Neural cell (in vitro differentiated cells): ENCODE measurements around the gene GUCA2A. TPM values are rescaled to one million over a fixed set of nuclear protein-coding genes. Genes with fewer than 3 reads are reported as not detected.

Experiments used
- H2AFZ ChIP-seq: fragments of 200-600, 300-800 bp; sonication (generic), shearing (Covaris generic); 2 replicates; pipeline ENCODE4 v1.6.0; 2014; ENCODE audit warnings: low read depth, mild to moderate bottlenecking, antibody characterized with exemption, low read length, moderate library complexity
- H3F3A ChIP-seq: fragments of 200-600 bp; shearing (Covaris generic); 2 replicates; pipeline ENCODE4 v1.6.1; 2016; ENCODE audit warnings: mild to moderate bottlenecking, moderate library complexity, mixed read lengths, antibody characterized with exemption, low read length; ENCODE audit not compliant: insufficient read depth, poor library complexity, severe bottlenecking
- H3K27ac ChIP-seq: fragments of 200-600, 300-800 bp; sonication (generic), shearing (Covaris generic); 2 replicates; pipeline ENCODE4 v1.5.1; 2014; ENCODE audit warnings: mild to moderate bottlenecking, low read length, moderate library complexity
- H3K27me3 ChIP-seq: fragments of 300-800, 200-600 bp; sonication (generic), shearing (Covaris generic); 2 replicates; pipeline ENCODE4 v1.6.0; 2014; ENCODE audit warnings: mild to moderate bottlenecking, low read depth, low read length, moderate library complexity; ENCODE audit not compliant: insufficient read depth
- H3K36me3 ChIP-seq: fragments of 300-800, 200-600 bp; sonication (generic), shearing (Covaris generic); 2 replicates; pipeline ENCODE4 v1.5.1; 2014; ENCODE audit warnings: mild to moderate bottlenecking, antibody characterized with exemption, low read length, moderate library complexity; ENCODE audit not compliant: insufficient read depth
- H3K4me2 ChIP-seq: fragments of 300-800, 200-600 bp; sonication (generic), shearing (Covaris generic); 2 replicates; pipeline ENCODE4 v1.6.0; 2014; ENCODE audit warnings: mild to moderate bottlenecking, low read length
- H3K4me3 ChIP-seq: fragments of 300-800, 200-600 bp; sonication (generic), shearing (Covaris generic); 2 replicates; pipeline ENCODE4 v1.5.1; 2014; ENCODE audit warnings: mild to moderate bottlenecking, low read length, moderate library complexity
- H3K79me2 ChIP-seq: fragments of 200-600 bp; shearing (Covaris generic); replicated peaks from 2 replicates; pipeline ENCODE4 v1.6.0; 2014; ENCODE audit warnings: mild to moderate bottlenecking, low read length, moderate library complexity; ENCODE audit not compliant: insufficient read depth
- H3K9ac ChIP-seq: fragments of 300-800, 200-600 bp; sonication (generic), shearing (Covaris generic); 2 replicates; pipeline ENCODE4 v1.6.1; 2016; ENCODE audit warnings: mild to moderate bottlenecking, low read length, mixed read lengths
- H3K9me2 ChIP-seq: fragments of 200-600 bp; shearing (Covaris generic); 2 replicates; pipeline ENCODE4 v1.6.1; 2016; ENCODE audit warnings: mild to moderate bottlenecking, low read length, mixed read lengths; ENCODE audit not compliant: insufficient read depth
- H3K9me3 ChIP-seq: fragments of 200-600, 300-800 bp; sonication (generic), shearing (Covaris generic); 2 replicates; pipeline ENCODE4 v1.6.1; 2016; ENCODE audit warnings: mild to moderate bottlenecking, mixed run types, low read length, moderate library complexity, mixed read lengths
- H4K20me1 ChIP-seq: fragments of 200-600 bp; shearing (Covaris generic); 2 replicates; pipeline ENCODE4 v1.6.1; 2016; ENCODE audit warnings: mild to moderate bottlenecking, mixed run types; ENCODE audit not compliant: insufficient read depth
- CTCF ChIP-seq: fragments of 450-650 bp; IDR thresholded peaks from 2 replicates; pipeline ENCODE4 v1.5.1; 2014; ENCODE audit warnings: antibody characterized with exemption, mild to moderate bottlenecking, moderate library complexity; ENCODE audit not compliant: poor library complexity, severe bottlenecking
- EP300 ChIP-seq: fragments of 450-650 bp; conservative IDR thresholded peaks from 2 replicates; pipeline ENCODE4 v1.6.1; 2014; ENCODE audit warnings: antibody characterized with exemption, mild to moderate bottlenecking, moderate library complexity; ENCODE audit not compliant: poor library complexity, severe bottlenecking
- EZH2 ChIP-seq: fragments of 200-600, 300-800 bp; shearing (Covaris generic), sonication (generic); IDR thresholded peaks from 2 replicates; pipeline ENCODE4 v1.6.1; 2014; ENCODE audit warnings: antibody characterized with exemption, low read length, borderline replicate concordance, mild to moderate bottlenecking; ENCODE audit not compliant: insufficient read depth, poor library complexity, severe bottlenecking
- MXI1 ChIP-seq: fragments of 450-650 bp; conservative IDR thresholded peaks from 2 replicates; pipeline ENCODE4 v1.6.1; 2014; ENCODE audit warnings: antibody characterized with exemption, mild to moderate bottlenecking; ENCODE audit not compliant: poor library complexity, severe bottlenecking
- POLR2AphosphoS5 ChIP-seq: IDR thresholded peaks from 2 replicates; pipeline ENCODE4 v1.6.1; 2012
- RAD21 ChIP-seq: fragments of 450-650 bp; conservative IDR thresholded peaks from 2 replicates; pipeline ENCODE4 v1.6.1; 2014; ENCODE audit warnings: antibody characterized with exemption, mild to moderate bottlenecking, moderate library complexity
- SMC3 ChIP-seq: fragments of 450-650 bp; conservative IDR thresholded peaks from 2 replicates; pipeline ENCODE4 v1.6.1; 2014; ENCODE audit warnings: antibody characterized with exemption, mild to moderate bottlenecking, moderate library complexity; ENCODE audit not compliant: poor library complexity
- TAF1 ChIP-seq: IDR thresholded peaks from 2 replicates; pipeline ENCODE4 v1.6.1; 2012; ENCODE audit warnings: low read depth
- polyA plus RNA-seq: library from polyadenylated mRNA; depleted of rRNA; stranded (reverse); fragments of >200 nt; gene quantifications from 2 replicates; pipeline ENCODE4 v1.2.3, GENCODE V29; 2014
- TF ChIP-seq, protein P1 (sequence below): IDR thresholded peaks from 2 replicates; pipeline ENCODE4 v1.6.1; 2012; ENCODE audit warnings: borderline replicate concordance

The GUCA2A gene
- polyA plus RNA-seq, 1 donor from 2014 or later, result not detected

DNA sequence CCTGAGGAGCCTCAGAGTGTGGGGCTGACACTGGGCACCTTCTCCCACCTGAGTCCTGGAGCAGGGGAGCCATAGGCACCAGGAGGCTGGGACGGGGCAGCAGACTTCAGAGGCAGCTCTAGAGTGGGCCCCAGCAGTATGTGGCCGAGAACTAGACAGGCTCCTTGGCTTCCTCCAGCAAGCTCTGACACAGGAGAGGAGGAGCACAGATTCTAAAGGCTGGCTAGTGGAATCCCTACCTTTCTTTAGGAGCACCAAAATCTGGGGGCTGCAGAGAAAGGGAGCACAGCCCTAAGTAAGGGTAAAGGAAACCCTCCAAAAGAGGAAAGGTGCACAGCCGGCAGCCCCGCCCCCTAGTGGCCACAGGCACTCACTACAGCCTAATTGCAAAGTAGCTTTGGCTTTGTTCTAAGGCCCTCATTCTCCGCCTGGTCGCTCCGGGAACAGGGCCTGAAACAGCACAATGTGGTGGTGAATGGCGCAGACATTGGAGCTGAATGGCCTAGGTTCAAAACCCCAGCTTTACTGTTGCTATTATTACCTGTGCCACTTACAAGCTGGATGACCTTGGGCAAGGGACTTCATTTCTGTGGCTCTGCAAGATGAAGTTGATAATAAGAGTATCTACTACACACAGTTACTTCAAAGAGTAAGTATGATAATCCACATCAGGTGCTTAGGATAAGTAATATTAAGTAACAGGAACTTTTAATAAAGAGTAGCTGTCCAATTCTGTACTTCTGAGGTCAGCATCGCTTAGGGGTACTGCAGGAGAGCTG is 8.8 kb upstream of the GUCA2A start:
- Histone ChIP-seq H3K36me3 (no peaks in the 10 kb centered on the region), H3K4me3 (no peak overlapping the region), H3K9me2 (no peaks in the 10 kb centered on the region), H3K4me2 (no peak overlapping the region), H3F3A (no peaks in the 10 kb centered on the region), H3K9me3 (no peaks in the 10 kb centered on the region), H3K27me3 (no peaks in the 10 kb centered on the region), H3K27ac (no peak overlapping the region), H3K79me2 (no peaks in the 10 kb centered on the region), H2AFZ (no peak overlapping the region), H3K9ac (no peak overlapping the region), H4K20me1 (no peaks in the 10 kb centered on the region)
- peak; percentile 90 for TF ChIP-seq CTCF
- no peak for TF ChIP-seq EZH2
- TF ChIP-seq SMC3, result peak; percentile 91
- peak; percentile 78 for TF ChIP-seq RAD21
- TF ChIP-seq POLR2AphosphoS5, result no peak

- Histone ChIP-seq H2AFZ (no peak overlapping the region), H3F3A (no peaks in the 10 kb centered on the region), H3K9me3 (no peaks in the 10 kb centered on the region), H3K79me2 (no peaks in the 10 kb centered on the region), H3K36me3 (no peaks in the 10 kb centered on the region), H3K9me2 (no peaks in the 10 kb centered on the region), H3K27me3 (no peaks in the 10 kb centered on the region), H3K9ac (no peak overlapping the region), H3K4me3 (no peak overlapping the region), H3K27ac (no peak overlapping the region), H3K4me2 (no peak overlapping the region), H4K20me1 (no peaks in the 10 kb centered on the region)
- no peak for TF ChIP-seq RAD21
- TF ChIP-seq TAF1, result no peak
- no peak for TF ChIP-seq CTCF
- no peak for TF ChIP-seq SMC3
These were observed 8.0 kb upstream of the GUCA2A start for GRCh38 chr1:42172381-42173133.

- Histone ChIP-seq H3K4me2 (no peak overlapping the region), H4K20me1 (no peaks in the 10 kb centered on the region), H3K36me3 (no peaks in the 10 kb centered on the region), H3K9ac (no peak overlapping the region), H3K27me3 (no peaks in the 10 kb centered on the region), H3K4me3 (no peak overlapping the region), H3K27ac (no peak overlapping the region), H3K9me3 (no peaks in the 10 kb centered on the region), H3K79me2 (no peaks in the 10 kb centered on the region), H2AFZ (no peak overlapping the region), H3F3A (no peaks in the 10 kb centered on the region), H3K9me2 (no peaks in the 10 kb centered on the region)
- TF ChIP-seq EP300 (no peak), MXI1 (no peak), SMC3 (no peak), RAD21 (no peak), POLR2AphosphoS5 (no peak), TAF1 (no peak)
- TF ChIP-seq, protein P1, sequence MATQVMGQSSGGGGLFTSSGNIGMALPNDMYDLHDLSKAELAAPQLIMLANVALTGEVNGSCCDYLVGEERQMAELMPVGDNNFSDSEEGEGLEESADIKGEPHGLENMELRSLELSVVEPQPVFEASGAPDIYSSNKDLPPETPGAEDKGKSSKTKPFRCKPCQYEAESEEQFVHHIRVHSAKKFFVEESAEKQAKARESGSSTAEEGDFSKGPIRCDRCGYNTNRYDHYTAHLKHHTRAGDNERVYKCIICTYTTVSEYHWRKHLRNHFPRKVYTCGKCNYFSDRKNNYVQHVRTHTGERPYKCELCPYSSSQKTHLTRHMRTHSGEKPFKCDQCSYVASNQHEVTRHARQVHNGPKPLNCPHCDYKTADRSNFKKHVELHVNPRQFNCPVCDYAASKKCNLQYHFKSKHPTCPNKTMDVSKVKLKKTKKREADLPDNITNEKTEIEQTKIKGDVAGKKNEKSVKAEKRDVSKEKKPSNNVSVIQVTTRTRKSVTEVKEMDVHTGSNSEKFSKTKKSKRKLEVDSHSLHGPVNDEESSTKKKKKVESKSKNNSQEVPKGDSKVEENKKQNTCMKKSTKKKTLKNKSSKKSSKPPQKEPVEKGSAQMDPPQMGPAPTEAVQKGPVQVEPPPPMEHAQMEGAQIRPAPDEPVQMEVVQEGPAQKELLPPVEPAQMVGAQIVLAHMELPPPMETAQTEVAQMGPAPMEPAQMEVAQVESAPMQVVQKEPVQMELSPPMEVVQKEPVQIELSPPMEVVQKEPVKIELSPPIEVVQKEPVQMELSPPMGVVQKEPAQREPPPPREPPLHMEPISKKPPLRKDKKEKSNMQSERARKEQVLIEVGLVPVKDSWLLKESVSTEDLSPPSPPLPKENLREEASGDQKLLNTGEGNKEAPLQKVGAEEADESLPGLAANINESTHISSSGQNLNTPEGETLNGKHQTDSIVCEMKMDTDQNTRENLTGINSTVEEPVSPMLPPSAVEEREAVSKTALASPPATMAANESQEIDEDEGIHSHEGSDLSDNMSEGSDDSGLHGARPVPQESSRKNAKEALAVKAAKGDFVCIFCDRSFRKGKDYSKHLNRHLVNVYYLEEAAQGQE, result no peak
These were observed 7.2 kb upstream of the GUCA2A start for GRCh38 chr1:42171679-42172266.
